Right forelimb (tissue), 1 donor: Measurements from ENCODE around the gene PHF1.

Experiments
- DNase-seq: peaks from one replicate; pipeline ENCODE4 v3.0.0-alpha.2; 2018

The PHF1 gene

GRCh38 chr6:33433544-33434191 lies 22.9 kb downstream of the PHF1 start:
- no peak for DNase-seq

DNA sequence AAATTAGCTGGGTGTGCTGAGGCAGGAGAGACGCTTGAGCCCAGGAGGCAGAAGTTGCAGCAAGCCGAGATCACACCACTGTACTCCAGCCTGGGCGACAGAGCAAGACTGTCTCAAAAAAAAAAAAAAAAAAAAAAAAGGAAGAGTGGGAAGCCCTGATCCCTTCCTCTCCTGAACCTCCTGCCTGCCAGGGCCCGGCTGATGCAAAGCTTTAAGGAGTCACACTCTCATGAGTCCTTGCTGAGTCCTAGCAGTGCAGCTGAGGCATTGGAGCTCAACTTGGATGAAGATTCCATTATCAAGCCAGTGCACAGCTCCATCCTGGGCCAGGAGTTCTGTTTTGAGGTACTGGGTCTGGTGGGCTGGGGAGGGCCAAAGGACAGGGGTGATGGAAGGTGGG lies 24.1 kb downstream of the PHF1 start:
- DNase-seq, result no peak

GRCh38 chr6:33437666-33438065 lies 26.9 kb downstream of the PHF1 start:
- no peak for DNase-seq

DNA sequence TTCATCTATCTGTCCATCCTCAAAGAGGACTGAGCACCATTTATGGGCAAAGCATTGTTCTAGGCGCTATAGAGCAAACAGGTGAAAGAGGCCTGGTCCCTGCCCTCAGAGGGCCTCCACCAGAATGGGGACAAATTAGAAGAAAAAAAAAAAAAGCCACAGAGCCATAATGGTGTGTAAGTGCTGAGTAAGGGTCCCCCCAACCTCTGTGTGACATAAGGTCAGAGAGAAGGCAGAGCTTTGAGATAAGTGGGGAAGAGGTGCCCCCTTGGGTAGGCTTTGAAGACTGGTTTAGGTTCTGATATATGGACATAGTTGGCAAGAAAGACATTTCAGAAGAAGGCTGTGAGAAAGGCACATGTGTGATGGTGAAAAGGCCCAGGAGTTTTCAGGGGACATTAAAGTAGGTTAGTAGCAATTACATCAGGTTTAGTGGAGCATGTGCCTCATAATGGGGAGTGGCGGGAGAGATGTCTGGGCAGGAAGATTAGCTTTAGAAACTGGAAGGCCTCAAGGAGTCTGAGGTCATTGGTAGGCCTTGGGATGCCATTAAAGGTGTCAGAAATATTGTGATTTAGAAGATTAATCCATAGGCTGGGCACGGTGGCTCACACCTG lies 28.3 kb downstream of the PHF1 start:
- no peak for DNase-seq

DNA sequence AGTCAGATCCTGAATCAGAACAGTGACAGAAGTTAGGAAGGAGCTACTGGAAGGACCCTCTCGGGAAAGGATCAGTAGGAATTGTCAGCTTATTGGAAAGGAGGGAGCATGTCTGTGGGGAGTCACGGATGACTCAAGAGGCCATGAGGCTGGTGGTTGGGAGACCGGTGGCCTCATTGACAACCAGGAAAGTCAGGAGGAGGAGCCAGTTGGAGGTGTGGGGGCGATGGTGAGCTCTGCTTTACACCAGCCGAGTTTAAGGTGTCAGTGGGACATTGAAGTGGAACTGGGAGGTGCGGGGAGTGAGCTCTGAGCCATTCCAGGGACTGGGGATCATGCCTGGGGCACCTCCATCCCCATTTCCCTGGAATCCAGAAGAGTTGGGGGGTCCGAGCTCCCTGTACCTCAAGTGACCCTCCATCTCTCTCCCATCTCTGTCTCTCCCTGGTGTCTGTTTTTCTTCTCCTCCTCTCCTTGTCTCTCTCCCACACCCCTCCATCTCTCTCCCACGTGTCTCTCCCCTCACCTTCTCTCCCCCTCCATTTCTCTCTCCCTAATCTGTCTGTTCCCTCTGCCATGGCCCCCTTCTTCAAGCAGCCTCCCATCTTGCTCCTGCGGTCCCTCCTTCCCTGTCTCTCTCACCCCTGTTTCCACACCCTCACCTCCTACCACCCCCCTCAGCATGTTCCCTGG lies 29.3 kb downstream of the PHF1 start:
- no peak for DNase-seq

DNA sequence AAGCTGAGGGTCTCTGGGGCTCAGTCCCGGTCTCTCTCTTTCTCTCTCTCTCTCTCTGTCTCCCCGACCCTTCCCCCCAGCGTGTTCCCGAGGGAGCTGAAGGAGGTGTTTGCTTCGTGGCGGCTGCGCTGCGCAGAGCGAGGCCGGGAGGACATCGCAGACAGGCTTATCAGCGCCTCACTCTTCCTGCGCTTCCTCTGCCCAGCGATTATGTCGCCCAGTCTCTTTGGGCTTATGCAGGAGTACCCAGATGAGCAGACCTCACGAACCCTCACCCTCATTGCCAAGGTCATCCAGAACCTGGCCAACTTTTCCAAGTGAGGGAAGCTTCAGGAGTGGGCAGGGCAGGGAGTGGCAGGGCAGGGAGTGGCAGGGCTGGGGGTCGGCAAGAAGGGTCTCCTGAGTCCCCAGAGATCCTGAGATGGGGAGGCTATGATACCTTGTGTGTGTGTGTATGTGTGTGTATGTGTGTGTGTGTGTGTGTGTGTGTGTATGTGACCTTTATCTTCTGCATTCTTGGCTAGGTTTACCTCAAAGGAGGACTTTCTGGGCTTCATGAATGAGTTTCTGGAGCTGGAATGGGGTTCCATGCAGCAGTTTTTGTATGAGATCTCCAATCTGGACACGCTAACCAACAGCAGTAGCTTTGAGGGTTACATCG lies 30.0 kb downstream of the PHF1 start:
- no peak for DNase-seq

- DNase-seq, result no peak
Observed at GRCh38 chr6:33441457-33441856, 30.6 kb downstream of the PHF1 start.

DNA sequence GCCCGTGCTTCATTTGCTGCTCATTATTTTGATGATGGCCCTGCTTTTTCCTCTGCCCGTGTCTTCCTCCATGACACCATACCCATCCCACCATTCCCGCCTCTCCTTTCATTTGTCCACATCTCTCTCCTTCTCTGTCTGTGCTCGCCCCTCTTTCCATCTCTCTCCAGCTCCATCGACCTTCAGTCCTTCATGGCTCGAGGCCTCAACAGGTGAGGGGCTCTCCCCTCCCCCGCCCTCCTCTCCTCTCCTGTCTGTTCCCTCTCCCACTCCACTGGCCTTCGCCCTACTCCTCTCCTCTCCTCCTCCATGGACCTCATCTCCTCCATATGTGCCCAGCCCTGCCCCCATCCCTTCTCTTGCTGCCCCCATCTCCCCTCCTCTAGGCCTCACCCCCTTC lies 31.5 kb downstream of the PHF1 start:
- DNase-seq, result no peak

GRCh38 chr6:33443025-33443424 lies 32.2 kb downstream of the PHF1 start:
- no peak for DNase-seq

DNA sequence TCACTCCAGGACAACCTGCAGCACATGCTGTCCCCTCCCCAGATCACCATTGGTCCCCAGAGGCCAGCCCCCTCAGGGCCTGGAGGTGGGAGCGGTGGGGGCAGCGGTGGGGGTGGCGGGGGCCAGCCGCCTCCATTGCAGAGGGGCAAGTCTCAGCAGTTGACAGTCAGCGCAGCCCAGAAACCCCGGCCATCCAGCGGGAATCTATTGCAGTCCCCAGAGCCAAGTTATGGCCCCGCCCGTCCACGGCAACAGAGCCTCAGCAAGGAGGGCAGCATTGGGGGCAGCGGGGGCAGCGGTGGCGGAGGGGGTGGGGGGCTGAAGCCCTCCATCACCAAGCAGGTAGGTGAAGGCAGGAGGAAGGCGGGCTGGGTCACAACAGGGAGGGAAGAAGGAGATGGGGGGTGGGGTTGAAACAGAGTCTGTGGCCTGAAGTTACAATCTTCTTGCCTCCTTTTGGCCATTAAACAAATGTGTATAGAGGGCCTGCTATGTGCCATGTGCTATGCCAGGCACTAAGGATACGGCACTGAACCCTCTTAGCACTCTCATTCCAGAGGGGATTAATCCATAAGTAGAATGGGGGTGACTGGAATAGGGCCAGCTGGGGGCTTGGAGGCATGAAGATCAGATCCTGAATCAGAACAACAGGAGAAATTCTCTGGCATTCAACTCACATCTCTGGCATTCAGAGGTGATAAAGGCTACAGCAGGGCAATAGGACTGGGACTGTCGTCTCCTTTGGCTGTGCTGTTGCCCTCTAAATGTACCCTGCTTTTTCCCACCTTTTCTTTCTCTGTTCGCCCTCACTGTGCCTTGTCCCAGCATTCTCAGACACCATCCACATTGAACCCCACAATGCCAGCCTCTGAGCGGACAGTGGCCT lies 33.0 kb downstream of the PHF1 start:
- no peak for DNase-seq

DNA sequence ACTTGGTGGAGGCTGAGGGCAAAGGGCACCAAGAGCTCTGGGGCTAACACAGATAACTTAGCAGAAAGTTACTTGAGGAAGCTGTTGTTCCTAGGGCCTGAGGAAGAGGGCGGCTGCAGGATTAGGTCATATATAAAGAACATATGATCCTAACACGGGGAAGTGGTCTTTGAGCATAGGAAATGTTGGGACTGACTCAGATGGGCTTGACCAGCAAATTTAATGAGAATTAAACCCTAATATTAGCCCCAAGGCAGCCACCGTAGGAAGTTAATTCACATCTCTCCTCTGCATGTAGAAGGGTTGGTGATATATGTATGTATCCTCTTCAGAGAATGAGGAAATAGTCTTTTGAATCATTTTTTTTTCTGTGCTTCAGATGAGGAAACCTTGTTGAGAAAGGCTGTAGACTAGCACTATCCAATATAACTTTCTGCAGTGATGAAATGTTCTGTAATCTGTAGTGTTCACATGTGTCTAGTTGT lies 34.3 kb downstream of the PHF1 start:
- DNase-seq, result no peak

DNA sequence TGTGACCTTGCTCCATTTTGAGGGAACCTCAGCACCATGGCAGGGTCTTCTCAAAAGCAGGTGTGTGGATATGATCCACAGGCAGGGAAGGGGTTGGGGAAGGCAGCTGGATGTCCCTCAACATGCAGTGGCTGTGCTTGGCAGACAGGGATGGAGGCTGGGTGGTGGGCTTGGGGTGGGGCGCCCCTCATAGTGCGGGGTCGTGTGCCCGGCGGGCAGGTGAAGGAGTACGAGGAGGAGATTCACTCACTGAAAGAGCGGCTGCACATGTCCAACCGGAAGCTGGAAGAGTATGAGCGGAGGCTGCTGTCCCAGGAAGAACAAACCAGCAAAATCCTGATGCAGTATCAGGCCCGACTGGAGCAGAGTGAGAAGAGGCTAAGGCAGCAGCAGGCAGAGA lies 35.5 kb downstream of the PHF1 start:
- DNase-seq, result no peak

GRCh38 chr6:33450434-33450833 lies 39.6 kb downstream of the PHF1 start:
- DNase-seq, result no peak

GRCh38 chr6:33451606-33452005 lies 40.8 kb downstream of the PHF1 start:
- DNase-seq, result no peak

GRCh38 chr6:33452496-33452895 lies 41.7 kb downstream of the PHF1 start:
- no peak for DNase-seq

GRCh38 chr6:33453393-33454008 lies 42.7 kb downstream of the PHF1 start:
- no peak for DNase-seq

DNA sequence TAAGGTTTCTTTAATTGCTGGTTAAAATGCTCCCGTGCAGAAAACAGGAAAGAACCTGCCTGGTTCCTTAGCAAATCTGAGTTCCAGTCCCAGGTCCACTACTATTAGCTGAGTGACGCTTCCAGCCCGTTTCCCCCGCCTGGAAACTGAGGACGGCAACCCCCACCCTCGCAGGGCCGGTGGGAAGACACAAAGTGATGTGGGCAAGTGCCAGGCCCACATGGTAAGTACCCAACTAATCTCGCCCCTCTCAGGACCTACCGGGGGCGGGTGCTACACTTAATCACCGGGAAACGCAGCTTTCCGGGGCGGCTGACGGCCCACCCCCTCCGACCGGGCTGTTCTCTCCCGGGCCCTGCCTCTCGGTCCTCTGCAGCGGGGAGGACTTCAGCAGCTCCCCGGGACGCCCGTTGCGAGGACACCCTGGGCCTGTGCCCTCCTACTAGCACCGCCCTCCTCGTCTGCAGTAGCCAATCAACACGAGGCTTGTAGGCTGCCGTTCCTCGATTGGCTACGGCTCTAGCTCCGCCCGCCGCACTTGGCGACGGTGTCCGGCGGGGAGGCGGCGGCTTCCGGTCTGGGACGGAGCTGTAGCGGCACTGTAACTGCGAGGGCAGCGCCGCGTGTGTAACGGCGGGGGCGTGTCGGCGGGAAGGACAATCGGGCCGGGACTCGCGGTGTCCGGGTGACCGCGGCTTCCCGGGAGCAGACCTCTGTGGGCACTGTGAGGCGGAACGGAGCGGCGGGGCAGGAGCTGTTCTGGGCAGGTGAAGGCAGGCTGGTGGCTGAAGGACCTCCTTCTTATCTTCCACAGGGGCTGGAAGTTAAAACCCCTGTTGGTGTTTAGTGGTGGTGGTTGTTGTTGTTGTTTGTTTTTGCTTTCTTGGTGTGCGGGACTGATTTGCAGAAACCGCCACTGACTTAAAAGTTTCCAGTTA lies 43.5 kb downstream of the PHF1 start, which contains the start of gene ZBTB9:
ZBTB9 (plus strand) TSS at position 568 of the 938 bp plus-strand sequence. CDS start 525 bp downstream, outside the sequence.
- DNase-seq, result peak; percentile 96

GRCh38 chr6:33455051-33455450 lies 44.2 kb downstream of the PHF1 start:
- no peak for DNase-seq

- no peak for DNase-seq
Observed at GRCh38 chr6:33456156-33456555, 45.3 kb downstream of the PHF1 start.

DNA sequence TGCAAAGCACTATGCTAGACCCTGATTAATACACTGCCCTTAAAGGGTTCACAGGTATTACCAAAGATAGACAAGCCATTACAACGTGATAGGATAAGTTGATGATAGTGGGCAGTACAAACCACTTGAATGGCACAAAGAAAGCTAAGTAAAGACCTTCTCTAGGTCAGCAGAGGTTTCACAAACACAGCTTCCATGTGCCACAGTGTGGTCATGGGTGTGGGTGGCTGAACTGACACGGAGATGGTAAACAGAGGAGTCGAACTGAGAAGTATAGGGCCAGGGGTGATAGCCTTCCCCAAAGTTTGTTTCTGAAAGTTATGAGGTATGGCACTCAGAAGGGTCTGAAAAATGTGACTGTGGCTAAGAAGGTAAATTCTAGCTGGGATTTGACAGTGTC lies 47.9 kb downstream of the PHF1 start:
- DNase-seq, result no peak

GRCh38 chr6:33459226-33459625 lies 48.4 kb downstream of the PHF1 start:
- DNase-seq, result no peak
